NB4 (cell line): ENCODE measurements around the gene RPL41.

Experiments
- CTCF ChIP-seq: IDR thresholded peaks from one replicate; pipeline ENCODE4 v1.5.1; 2012; ENCODE audit warnings: low read depth, low read length
- MAX ChIP-seq: IDR thresholded peaks from 2 replicates; pipeline ENCODE4 v1.6.1; 2011; ENCODE audit warnings: low read depth, low read length
- MYC ChIP-seq: IDR thresholded peaks from 2 replicates; pipeline ENCODE4 v1.6.1; 2011; ENCODE audit warnings: low read depth, low read length
- POLR2A ChIP-seq: IDR thresholded peaks from 2 replicates; pipeline ENCODE4 v1.6.1; 2011; ENCODE audit warnings: mild to moderate bottlenecking; ENCODE audit not compliant: insufficient read length; ENCODE audit errors: extremely low read depth

- no peak for TF ChIP-seq CTCF
- no peak for TF ChIP-seq POLR2A
- no peak for TF ChIP-seq MAX
- TF ChIP-seq MYC, result no peak
Measured at GRCh38 chr12:56107242-56107641, 9.2 kb upstream of the RPL41 start.
